ENCODE results near the gene TRAPPC12.

The TRAPPC12 gene

GRCh38 chr2:3468296-3468988 lies 88.9 kb downstream of the TRAPPC12 start:
- DNase-seq (ENCODE audit: low spot score), result no peak

GRCh38 chr2:3469486-3469885 lies 90.0 kb downstream of the TRAPPC12 start:
- no peak for DNase-seq (ENCODE audit: low spot score)

GRCh38 chr2:3470166-3470651 lies 90.7 kb downstream of the TRAPPC12 start:
- no peak for DNase-seq (ENCODE audit: low spot score)

- no peak for DNase-seq (ENCODE audit: low spot score)
Observed at GRCh38 chr2:3470856-3471737, 91.6 kb downstream of the TRAPPC12 start.

- DNase-seq (ENCODE audit: low spot score), result no peak
Observed at GRCh38 chr2:3472296-3472695, 92.8 kb downstream of the TRAPPC12 start.

- no peak for DNase-seq (ENCODE audit: low spot score)
Observed at GRCh38 chr2:3472966-3473365, 93.5 kb downstream of the TRAPPC12 start.

- DNase-seq (ENCODE audit: low spot score), result no peak
Observed at GRCh38 chr2:3475771-3476170, 96.3 kb downstream of the TRAPPC12 start.

- no peak for DNase-seq (ENCODE audit: low spot score)
Observed at GRCh38 chr2:3476321-3476984, 97.0 kb downstream of the TRAPPC12 start.

- no peak for DNase-seq (ENCODE audit: low spot score)
Observed at GRCh38 chr2:3476985-3477327, 97.5 kb downstream of the TRAPPC12 start.

GRCh38 chr2:3478846-3479385 lies 99.4 kb downstream of the TRAPPC12 start:
- DNase-seq (ENCODE audit: low spot score), result no peak

- no peak for DNase-seq (ENCODE audit: low spot score)
Observed at GRCh38 chr2:3479430-3480320, 100.2 kb downstream of the TRAPPC12 start.

GRCh38 chr2:3480352-3481010 lies 101.0 kb downstream of the TRAPPC12 start:
- no peak for DNase-seq (ENCODE audit: low spot score)

GRCh38 chr2:3481011-3481400 lies 101.5 kb downstream of the TRAPPC12 start:
- no peak for DNase-seq (ENCODE audit: low spot score)

GRCh38 chr2:3481736-3482362 lies 102.4 kb downstream of the TRAPPC12 start:
- DNase-seq (ENCODE audit: low spot score), result no peak

GRCh38 chr2:3482363-3482821 lies 102.9 kb downstream of the TRAPPC12 start:
- no peak for DNase-seq (ENCODE audit: low spot score)

GRCh38 chr2:3483227-3483985 lies 103.9 kb downstream of the TRAPPC12 start:
- DNase-seq (ENCODE audit: low spot score), result no peak

- DNase-seq (ENCODE audit: low spot score), result no peak
Observed at GRCh38 chr2:3483986-3484960, 104.8 kb downstream of the TRAPPC12 start.

GRCh38 chr2:3485166-3485565 lies 105.7 kb downstream of the TRAPPC12 start:
- no peak for DNase-seq (ENCODE audit: low spot score)
